Measurements from ENCODE around the gene GXYLT2.

GRCh38 chr3:72985576-72985975 lies 97.7 kb downstream of the GXYLT2 start:
- TF ChIP-seq POLR2AphosphoS5 (IDR thresholded peaks at IDR 0.05) (no peak), CTCF (IDR thresholded peaks at IDR 0.05) (no peak), POLR2A (IDR thresholded peaks at IDR 0.05) (no peak)
